Measurements from ENCODE around the gene FBLN2. TPM values are rescaled to one million over a fixed set of nuclear protein-coding genes. Genes with fewer than 3 reads are reported as not detected.

Gene FBLN2
- total RNA-seq, 1 experiment from 2014 or later: not detected

DNA sequence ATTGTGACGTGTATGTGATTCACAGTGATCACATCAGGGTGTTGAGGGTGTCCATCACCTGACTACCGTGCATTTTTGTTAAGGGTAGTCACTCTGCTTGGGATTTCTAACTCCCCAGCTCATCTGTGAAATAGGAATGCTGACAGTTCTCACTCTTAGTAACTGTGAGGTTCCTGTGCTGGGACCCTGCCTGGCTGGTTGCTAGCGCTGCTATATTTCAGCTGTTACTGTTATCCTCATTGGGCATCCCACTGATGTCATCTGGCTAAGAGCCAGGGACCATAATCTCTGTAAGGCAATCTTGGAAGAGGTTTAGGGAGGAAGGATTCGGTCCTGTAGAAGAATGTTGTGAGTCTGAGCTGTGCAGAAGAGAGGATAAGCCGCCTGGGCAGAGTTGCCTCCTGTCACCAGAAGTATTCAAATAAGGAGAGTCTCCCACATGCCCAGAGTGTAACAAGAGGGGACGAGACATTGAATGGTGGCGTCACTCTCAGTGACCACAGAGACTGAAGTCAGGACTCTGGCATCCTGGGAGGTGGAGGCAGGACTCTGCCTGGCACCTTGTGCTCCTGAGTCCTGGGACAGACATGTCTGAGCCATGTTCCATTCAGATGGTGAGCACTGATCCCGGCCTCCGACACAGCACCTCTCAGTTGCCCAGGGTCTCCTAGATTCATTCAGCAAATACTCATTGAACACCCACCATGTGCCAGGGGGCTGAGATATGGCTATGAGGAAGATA lies 52.2 kb downstream of the FBLN2 start:
- no peak for DNase-seq (ENCODE audit: low spot score)

DNA sequence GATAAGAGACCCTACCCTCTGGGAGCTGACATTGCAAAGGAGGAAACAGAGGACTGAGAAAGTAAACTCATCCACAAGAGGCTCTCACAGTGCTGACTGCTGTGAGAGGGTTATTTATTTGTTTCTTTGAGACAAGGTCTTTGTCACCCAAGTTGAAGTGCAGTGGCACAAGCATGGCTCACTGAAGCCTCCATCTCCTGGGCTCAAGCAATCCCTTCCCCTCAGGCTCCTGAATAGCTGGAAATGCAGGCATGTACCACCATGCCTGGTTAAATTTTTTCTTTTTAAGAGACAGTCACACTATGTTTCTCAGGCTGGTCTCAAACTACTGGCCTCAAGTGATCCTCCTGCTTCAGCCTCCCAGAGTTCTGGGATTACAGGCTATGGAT lies 52.8 kb downstream of the FBLN2 start:
- DNase-seq (ENCODE audit: low spot score): no peak

DNA sequence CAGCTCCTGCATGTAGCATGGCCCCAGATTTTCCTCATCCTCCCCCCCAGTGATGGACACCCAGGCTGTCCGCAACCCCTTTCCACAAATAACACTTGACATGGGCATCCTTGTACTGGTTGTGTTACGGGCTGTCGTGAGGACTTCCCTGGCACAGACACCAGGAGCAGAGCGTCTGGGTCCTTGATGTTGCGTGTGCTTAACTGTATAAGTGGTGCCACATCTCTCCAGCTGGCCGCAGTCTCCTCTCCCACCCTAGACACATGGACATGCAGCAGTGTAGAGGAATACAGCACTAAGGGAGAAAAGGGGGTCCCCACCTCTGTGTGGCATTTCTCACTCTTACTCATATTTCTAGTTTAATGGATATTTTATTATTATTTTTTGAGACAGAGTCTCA lies 56.6 kb downstream of the FBLN2 start:
- no peak for DNase-seq (ENCODE audit: low spot score)

DNA sequence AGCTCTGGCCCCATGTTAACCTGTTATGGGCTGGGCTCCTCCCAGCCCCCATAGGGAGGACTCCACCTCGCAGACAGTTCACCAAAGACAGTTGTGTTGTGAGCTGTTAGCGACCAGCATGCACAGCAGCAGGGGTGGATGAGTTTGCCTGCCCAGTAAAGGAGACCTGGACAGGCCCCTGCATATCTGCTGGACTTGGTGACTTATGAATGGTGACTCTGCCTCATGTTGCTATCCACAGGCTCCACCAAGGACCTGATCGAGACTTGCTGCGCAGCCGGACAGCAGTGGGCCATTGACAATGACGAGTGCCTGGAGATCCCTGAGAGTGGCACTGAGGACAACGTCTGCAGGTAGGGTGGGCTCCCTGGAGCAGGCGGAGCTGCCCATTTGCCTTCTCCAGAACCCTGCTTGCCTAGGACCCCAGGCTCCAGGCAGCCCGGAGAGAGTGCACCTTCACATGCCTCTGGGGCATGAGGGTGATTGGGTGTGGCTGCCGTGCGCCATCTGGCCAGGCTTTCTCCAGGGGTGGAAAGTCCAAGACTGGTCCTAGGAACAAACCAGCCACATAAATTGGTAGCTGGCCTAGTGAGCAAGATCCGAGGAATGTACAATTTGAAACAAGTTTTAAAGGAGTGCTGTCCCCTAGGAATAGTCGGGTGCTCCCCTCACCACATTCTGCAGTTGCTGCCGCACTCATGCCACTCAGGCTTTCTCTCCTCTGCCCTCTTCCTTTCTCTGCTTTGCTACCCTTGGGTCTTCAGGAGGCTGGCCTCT lies 59.1 kb downstream of the FBLN2 start:
- no peak for DNase-seq (ENCODE audit: low spot score)

DNA sequence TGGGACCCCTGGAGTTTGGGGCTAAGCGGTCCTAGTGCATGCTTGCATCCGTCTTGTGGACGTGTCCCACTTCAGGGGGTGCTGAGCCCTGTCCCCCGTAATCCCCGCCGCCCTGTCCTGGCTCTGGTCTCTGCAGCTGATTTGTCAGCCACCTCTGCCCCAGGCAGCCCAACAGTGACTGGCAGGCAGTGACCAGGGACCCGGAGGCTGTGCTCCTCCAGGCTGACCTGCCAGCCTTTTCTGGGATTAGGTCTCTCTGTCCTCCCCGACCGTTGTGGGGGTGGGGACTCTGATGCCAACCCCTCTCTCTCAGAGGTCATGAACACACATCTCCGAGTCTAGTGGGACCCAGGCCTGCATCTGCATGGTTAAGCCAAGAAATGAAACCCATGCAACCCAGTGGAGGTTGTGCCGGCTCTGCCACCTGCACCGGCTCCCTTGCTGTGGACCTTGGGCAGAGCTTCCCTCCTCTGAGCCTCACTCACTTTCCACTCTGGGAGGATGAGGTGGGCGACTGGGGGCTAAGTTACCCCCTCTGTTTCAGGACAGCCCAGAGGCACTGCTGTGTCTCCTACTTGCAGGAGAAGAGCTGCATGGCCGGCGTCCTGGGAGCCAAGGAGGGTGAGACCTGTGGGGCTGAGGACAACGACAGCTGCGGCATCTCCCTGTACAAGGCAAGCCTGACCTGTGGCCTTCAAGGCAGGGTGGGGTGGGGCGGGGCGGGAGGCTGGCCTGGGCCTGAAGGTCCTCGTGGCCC lies 60.2 kb downstream of the FBLN2 start:
- DNase-seq (ENCODE audit: low spot score): no peak

DNA sequence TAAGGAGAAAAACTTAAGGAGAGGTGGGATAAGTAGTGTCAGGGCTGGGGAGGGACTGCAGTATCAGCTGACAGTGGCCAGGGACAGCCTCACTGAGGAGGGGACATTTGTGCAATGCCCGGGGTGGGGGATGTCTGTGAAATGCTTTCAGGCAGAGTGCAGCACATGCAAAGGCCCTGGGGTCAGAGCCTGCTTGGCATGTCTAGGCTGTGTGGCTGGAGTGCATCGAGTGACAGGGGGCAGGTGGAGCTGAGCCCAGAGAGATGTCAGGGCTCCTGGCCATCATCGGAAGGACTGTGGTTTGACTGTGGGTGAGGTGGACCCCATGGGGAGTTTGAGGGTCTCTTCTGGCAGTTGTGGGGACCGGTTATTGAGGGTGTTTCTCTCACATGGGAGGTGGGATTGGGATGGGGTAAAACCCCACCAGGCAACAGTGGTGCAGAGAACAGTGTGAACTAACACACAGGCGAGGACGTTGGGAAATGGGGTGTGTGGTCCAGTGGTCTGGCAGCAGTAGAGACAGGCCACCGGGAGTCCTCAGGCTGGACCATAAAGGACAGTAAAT lies 61.2 kb downstream of the FBLN2 start:
- DNase-seq (ENCODE audit: low spot score): no peak

DNA sequence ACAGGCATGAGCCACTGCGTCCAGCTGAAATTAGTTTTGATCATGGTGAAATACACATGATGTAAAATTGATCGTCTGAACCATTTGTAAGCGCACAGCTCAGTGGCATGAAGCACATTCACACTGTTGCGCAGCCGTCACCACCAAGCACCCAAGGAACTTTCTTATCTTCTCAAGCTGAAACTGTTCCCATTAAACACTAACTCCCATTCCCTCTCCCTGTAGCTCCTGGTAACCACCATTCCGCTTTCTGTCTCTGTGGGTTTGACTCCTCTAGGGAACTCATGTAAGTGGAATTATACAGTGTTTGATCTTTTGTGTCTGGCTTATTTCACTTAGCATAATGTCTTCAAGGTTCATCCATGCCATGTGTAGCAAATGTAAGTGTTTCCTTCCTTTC lies 62.3 kb downstream of the FBLN2 start:
- DNase-seq (ENCODE audit: low spot score): no peak

DNA sequence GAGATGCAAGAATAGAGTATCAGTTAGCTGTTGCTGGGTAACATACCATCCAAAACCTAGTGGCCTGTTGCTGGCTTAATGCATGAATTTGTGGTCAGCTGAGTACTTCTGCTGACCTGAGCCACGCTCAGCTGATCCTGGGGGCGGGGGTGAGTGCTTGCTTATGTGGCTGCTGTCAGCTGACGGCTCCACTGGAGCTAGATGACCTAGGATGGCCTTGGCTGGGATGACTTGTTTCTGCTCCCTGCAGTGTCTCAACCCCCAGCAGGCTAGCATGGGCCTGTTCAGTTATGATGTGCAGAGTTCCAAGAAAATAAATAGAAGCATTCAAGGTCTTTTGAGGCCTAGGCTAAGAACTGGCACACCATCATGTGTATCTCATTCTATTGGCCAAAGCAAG lies 63.9 kb downstream of the FBLN2 start:
- DNase-seq (ENCODE audit: low spot score): no peak

DNA sequence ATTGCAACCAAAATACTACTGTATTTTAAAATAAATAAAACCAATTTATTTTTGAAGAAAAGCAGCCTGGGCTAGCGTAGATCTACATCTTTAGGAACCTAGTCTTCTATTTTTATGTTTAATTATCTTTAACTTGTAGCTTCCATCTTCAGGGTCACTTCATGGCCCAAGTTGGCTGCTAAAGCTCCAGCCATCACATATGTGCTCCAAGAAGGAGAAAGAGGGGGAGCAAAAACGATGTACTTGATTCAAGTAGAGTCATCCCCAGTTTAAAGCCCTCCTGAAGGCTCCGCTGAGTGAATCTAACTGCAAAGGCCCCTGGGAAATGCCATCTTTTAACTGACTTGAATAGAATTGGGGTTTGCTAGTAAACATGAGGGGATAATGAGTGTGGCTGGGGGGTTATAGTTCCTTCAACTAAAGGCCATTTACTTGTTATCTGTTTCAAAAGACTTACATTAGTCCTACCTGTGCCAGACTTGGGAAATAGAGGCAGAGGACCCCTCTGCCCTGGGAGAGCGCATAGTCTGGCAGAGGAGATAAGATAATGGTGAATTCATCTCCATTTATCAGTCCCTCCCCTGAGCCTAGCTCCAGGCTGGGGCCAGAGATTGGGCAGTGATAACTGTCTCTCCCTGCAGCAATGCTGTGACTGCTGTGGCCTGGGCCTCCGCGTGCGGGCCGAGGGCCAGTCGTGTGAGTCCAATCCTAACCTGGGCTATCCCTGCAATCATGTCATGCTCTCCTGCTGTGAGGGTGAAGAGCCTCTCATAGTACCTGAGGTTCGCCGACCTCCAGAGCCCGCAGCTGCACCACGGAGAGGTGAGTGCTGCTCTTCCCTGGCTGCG lies 64.6 kb downstream of the FBLN2 start:
- no peak for DNase-seq (ENCODE audit: low spot score)

DNA sequence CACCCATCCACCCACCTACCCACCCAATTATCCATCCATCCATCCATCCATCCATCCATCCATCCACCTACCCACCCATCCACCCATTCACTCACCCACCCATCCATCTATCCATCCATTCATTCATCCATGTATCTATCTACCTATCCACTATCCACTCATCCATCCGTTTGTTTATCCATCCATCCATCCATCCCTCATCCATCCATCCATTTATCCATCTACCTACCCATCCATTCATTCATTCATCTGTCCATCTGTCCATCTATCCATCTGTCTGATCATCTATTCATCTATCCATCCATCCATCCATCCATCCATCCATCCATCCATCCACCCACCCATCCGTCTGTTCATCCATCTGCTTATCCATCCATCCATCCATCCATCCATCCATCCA lies 65.7 kb downstream of the FBLN2 start:
- no peak for DNase-seq (ENCODE audit: low spot score)

DNA sequence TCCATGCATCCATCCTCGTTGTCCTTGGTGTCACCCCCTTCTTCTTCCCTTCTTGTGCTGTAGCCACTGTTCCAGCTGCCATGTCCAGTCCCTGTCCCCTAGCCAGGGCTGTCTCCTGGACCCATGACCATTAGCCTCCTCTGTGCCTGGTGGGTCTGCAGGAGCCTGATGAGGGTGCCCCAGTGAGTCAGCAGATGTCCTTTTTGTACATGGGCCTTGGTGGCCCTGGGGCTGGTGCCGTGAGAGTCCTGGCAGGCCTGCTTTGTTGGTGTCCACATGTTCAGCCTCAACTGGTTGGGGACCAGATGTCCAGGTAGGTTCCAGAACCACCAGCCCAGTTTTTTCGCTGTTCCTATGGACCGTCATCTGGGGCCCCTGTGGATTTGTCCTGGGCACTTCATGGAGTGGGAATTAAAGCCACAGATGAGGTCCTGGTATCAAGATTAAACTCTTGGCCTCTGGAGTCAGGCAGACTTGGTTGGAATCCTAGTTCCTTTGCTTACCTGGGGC lies 66.1 kb downstream of the FBLN2 start:
- no peak for DNase-seq (ENCODE audit: low spot score)

DNA sequence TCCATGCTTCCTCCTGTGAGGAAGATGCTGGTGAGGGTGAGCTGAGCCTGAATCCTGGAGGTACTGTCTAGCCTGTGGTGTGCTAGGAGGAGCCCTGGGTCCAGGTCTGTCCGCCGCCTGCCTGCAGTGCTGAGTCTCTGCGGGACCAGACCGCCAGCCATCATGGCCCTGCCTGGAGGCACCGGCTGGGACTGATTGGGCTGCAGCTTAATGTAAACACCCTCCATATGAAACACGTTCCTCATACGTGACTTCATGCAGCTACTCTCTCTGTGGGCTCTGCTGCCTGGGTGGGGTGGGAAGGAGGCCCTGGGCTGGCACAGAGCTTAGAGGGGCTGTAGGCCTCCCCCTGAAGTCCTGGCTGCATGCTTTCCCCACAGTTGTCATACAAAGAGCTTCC lies 67.4 kb downstream of the FBLN2 start:
- DNase-seq (ENCODE audit: low spot score): no peak

DNA sequence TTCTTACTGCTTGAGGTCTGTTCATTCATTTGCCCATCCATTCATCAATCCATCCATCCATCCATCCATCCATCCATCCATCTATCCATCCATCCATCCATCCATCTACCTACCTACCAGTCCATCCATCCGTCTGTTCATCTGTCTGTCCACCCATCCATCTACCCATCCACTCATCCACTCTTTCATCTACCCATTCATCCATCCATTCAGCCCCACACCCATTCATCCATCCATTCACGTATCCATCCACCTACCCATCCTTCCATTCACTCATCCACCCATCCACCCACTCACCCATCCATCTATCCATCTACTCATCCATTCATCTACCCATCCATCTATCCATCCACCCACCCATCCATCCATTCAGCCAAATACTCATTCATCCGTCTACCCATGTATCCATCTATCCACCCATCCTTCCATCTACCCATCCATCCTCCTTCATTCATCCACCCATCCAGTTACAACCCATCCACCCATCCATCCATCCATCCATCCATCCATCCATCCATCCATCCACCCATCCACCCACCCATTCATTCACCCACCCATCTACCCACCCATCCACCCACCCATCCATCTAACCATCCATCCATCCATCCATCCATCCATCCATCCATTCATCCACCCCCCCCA lies 68.3 kb downstream of the FBLN2 start:
- no peak for DNase-seq (ENCODE audit: low spot score)

DNA sequence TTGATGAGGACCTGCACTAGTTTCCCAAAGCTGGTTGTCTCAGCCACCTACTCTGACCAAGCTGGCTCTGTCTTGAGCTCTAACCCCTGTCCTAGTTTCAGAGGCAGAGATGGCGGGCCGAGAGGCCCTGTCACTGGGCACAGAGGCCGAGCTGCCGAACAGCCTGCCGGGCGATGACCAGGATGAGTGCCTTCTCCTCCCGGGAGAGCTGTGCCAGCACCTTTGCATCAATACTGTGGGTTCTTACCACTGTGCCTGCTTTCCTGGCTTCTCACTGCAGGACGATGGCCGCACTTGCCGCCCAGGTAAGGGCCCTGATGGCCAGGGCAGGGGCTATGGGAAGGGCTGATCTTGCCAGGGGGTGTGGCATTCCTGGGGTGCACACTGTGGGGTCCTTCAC lies 69.1 kb downstream of the FBLN2 start:
- no peak for DNase-seq (ENCODE audit: low spot score)

DNA sequence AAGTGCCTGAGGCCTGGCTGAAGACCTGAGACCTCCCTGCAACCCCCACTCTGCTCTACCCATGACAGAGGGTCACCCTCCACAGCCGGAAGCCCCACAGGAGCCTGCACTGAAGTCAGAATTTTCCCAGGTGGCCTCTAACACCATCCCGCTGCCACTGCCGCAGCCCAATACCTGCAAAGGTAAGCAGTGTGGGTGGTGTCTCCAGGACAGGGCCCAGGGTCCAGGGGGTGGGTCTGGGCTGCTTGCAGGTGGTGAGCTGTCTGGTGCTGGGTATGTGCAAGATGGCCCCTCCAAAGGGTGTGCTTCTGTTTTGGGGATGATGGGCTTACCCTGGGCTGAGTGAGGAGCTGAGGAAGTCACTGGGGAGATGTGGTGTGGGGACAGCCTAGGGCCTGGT lies 69.9 kb downstream of the FBLN2 start:
- no peak for DNase-seq (ENCODE audit: low spot score)

DNA sequence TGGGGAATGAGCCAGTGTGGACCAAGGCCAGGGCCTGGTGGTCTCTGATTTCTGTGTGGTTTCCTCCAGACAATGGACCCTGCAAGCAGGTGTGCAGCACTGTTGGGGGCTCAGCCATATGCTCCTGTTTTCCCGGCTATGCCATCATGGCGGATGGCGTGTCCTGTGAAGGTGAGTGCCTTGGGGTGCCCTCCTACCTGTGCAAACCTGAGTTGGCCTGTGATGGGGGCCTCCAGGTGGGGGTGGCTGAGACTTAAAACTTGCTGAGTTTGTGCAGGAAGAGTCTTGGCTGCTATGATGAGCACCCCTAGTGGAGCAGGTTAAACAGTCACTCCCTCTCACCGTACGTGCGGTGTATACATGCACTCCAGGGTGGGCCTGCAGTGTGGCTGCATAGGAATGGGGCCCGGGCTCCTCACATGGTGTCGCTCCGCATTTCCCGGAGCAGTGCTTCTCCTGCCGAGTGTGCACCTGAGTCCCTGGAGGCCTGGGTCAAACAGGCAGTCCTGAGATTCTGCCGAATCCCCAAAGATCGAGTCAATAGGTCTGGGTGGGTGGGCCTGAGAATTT lies 70.8 kb downstream of the FBLN2 start:
- DNase-seq (ENCODE audit: low spot score): no peak

DNA sequence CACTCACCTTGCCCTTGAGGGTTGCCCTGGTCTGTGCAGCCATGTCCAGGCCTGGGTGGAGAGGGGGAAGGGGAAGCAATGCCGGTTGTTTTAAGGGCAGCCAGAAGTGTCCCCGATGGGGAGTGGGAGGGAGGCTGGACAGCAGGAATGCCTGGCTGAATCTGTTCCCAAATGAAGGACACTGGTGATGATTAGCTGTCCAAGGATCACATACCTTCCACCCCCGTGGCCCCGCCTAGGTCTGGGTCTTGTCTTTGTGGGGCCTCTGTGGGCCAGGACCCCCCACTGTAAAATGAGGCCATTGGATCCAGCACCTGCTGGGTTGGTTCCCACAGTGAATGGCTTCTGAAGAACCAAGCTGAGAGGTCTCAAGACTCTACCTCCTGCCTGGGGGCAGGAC lies 71.4 kb downstream of the FBLN2 start:
- no peak for DNase-seq (ENCODE audit: low spot score)

DNA sequence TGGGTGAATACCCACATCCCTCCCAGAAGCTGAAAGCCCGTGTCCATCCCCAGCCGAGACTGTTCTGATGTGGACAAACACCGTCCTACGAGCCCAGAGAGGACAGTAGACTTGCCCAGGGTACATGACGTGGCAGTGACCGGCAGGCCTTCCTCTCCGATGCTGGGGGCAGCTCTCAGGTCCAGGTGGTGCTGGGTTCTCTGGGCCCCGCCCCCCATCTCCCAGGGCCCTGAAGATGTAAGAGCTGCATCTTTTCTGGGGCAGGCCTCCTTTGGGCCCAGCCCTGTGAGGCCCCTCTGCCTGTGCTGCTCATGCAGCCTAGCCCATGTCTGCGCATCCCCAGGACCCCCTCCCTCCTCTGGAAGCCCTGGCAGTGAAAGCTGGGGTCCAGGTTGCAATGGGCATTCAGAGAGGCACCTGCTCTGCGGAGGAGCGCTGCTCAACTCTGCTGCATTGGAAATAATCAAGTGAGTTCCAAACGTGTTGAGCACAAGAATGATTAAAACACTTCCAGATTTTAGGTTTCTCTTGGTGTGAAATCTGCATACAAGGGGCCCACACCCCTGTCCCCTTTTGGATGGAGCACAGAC lies 71.9 kb downstream of the FBLN2 start:
- no peak for DNase-seq (ENCODE audit: low spot score)

DNA sequence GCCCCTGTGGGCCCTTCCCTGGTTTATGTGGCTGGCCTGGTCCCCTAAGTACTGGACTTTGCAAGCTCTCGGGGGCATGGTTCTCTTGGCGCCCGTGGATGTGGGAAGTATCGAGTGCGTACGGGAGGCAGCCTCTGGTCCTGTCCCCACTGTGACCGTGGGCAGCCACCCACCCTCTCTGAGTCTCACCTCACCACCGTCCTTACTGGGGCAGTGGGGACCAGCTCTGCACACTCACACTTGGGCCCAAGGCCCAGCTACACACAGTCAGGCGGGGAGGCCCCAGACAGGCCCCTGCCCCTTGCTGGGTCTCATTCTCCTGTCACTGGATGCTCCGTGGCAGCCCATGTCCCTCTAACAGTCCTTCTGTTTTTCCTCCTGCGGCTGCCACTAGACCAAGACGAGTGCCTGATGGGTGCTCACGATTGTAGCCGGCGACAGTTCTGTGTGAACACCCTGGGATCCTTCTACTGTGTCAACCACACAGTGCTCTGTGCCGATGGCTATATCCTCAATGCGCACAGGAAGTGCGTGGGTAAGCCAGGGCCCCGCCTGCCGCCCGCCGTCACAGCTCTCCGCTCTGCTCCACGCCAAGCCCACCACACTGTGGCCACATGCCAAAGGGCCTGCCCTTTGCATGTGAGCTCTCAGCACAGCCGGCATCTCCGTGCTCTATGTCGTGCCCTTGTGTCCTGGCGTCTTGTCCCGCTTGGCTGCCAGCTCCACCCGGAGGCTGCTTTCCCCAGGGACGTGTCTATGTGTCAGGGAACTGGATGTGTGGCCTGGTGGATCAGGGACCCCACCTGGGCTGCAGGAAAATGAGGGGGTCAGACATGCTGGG lies 72.7 kb downstream of the FBLN2 start:
- no peak for DNase-seq (ENCODE audit: low spot score)

Measured in H4 (cell line).